HCT116 (cell line): ENCODE results near the gene SDSL. TPM values are rescaled to one million over a fixed set of nuclear protein-coding genes. Genes with fewer than 3 reads are reported as not detected.

Source experiments
- ATAC-seq: fragments of 200-7000 bp; cut with Tn5 transposase; 2 replicates; pipeline ENCODE4 v1.9.1; 2020; ENCODE audit warnings: mild to moderate bottlenecking, moderate library complexity
- BruUV-seq: library from RNA; stranded (reverse); fragments of 400-500 nt; replicated peaks from 2 replicates; lab custom pipeline; 2021; lab: Mats Ljungman, UMichigan
- CTCF ChIA-PET: fragments of 300-600 bp; sonication (Branson Sonifier 250); formaldehyde crosslinking; loops from one replicate; lab custom pipeline; 2021; ENCODE audit warnings: antibody characterized with exemption; lab: Charles Lee
- POLR2A ChIA-PET: fragments of 300-600, 350-600 bp; sonication (Branson Sonifier 250); formaldehyde crosslinking; loops from one replicate; lab custom pipeline; 2021; ENCODE audit warnings: antibody characterized with exemption; lab: Charles Lee
- RAD21 ChIA-PET, 2 experiments: fragments of 300-600 bp; sonication (Branson Sonifier 250); formaldehyde crosslinking; loops; one replicate each; lab custom pipeline; 2023; ENCODE audit warnings: low total read pairs in 2 of 2; ENCODE audit not compliant: uncharacterized antibody in 2 of 2, unreplicated experiment in 2 of 2, low non-redundant PET in 1 of 2; lab: Charles Lee
- DNase-seq: peaks from one replicate; pipeline ENCODE4 v3.0.0-alpha.2; 2010; ENCODE audit warnings: low read depth, low spot score
- H2AFZ ChIP-seq: fragments of 200-600 bp; shearing (Covaris generic), sonication (generic); 2 replicates; pipeline ENCODE4 v1.6.1; 2017; ENCODE audit warnings: low read depth, mixed run types, mixed read lengths, antibody characterized with exemption, low read length; ENCODE audit not compliant: poor library complexity, severe bottlenecking
- H3K27ac ChIP-seq: 2 replicates; pipeline ENCODE4 v1.5.1; 2012; ENCODE audit warnings: low read depth, low read length
- H3K27me3 ChIP-seq: fragments of 200-600 bp; sonication (generic); 2 replicates; pipeline ENCODE4 v1.6.1; 2016; ENCODE audit warnings: mixed run types, low read length, mixed read lengths; ENCODE audit not compliant: insufficient read depth
- H3K36me3 ChIP-seq, 2 experiments: fragments of 200-500 bp in 1 of 2; fragments of 200-600 bp in 1 of 2; sonication (Bioruptor generic) in 1 of 2; sonication (generic) in 1 of 2; 2 replicates each; pipeline versions ENCODE4 v1.5.1 to v1.6.1; 2014 to 2016; ENCODE audit warnings: low read length in 2 of 2, inconsistent platforms in 1 of 2, mixed read lengths in 1 of 2, mixed run types in 1 of 2; ENCODE audit not compliant: insufficient read depth in 2 of 2, control insufficient read depth in 1 of 2
- H3K4me1 ChIP-seq, 2 experiments: fragments of 200-600 bp in 1 of 2; sonication (generic) in 1 of 2; 2 replicates each; pipeline versions ENCODE4 v1.5.1 to v1.6.1; 2012 to 2017; ENCODE audit warnings: low read length in 2 of 2, inconsistent platforms in 1 of 2, mild to moderate bottlenecking in 1 of 2, mixed read lengths in 1 of 2, mixed run types in 1 of 2, moderate library complexity in 1 of 2; ENCODE audit not compliant: insufficient read depth in 2 of 2, control insufficient read depth in 1 of 2
- H3K4me2 ChIP-seq: fragments of 200-600 bp; sonication (generic); 2 replicates; pipeline ENCODE4 v1.6.1; 2017; ENCODE audit warnings: mixed run types, low read length, mixed read lengths
- H3K4me3 ChIP-seq, 2 experiments: fragments of 200-600 bp in 1 of 2; sonication (generic) in 1 of 2; replicated peaks in 1 of 2; 2 replicates each; pipeline ENCODE4 v1.5.1; 2011 to 2016; ENCODE audit warnings: low read length in 2 of 2, control low read depth in 1 of 2, low read depth in 1 of 2, mild to moderate bottlenecking in 1 of 2, mixed read lengths in 1 of 2, mixed run types in 1 of 2
- H3K79me2 ChIP-seq: fragments of 200-600 bp; sonication (generic); 2 replicates; pipeline ENCODE4 v1.6.1; 2017; ENCODE audit warnings: mild to moderate bottlenecking, mixed run types, low read length, moderate library complexity, mixed read lengths; ENCODE audit not compliant: insufficient read depth
- H3K9ac ChIP-seq: fragments of 200-600 bp; sonication (generic); 2 replicates; pipeline ENCODE4 v1.6.1; 2016; ENCODE audit warnings: low read length, mixed read lengths
- H3K9me2 ChIP-seq: fragments of 200-600 bp; sonication (generic), shearing (Covaris generic); 2 replicates; pipeline ENCODE4 v1.6.1; 2017; ENCODE audit warnings: mixed run types, mild to moderate bottlenecking, moderate library complexity; ENCODE audit not compliant: insufficient read depth
- H3K9me3 ChIP-seq, 2 experiments: fragments of 200-500 bp in 1 of 2; fragments of 200-600 bp in 1 of 2; sonication (Bioruptor generic) in 1 of 2; sonication (generic) in 1 of 2; 2 replicates each; pipeline ENCODE4 v1.6.1; 2014 to 2017; ENCODE audit warnings: low read length in 2 of 2, mixed read lengths in 2 of 2, inconsistent platforms in 1 of 2, low read depth in 1 of 2, mild to moderate bottlenecking in 1 of 2, mixed run types in 1 of 2, moderate library complexity in 1 of 2; ENCODE audit not compliant: control insufficient read depth in 1 of 2, insufficient read depth in 1 of 2
- H4K20me1 ChIP-seq: fragments of 200-600 bp; sonication (generic), shearing (Covaris generic); 2 replicates; pipeline ENCODE4 v1.6.1; 2017; ENCODE audit warnings: mixed run types, mild to moderate bottlenecking, moderate library complexity; ENCODE audit not compliant: insufficient read depth
- CBX3 ChIP-seq: IDR thresholded peaks from 2 replicates; pipeline ENCODE4 v1.6.1; 2012; ENCODE audit warnings: low read depth
- CEBPB ChIP-seq: IDR thresholded peaks from 2 replicates; pipeline ENCODE4 v1.6.1; 2012; ENCODE audit warnings: low read depth
- EGR1 ChIP-seq: IDR thresholded peaks from 2 replicates; pipeline ENCODE4 v1.6.1; 2012; ENCODE audit warnings: low read depth
- ELF1 ChIP-seq: IDR thresholded peaks from 2 replicates; pipeline ENCODE4 v1.6.1; 2012; ENCODE audit warnings: low read depth, borderline replicate concordance
- EZH2phosphoT487 ChIP-seq: fragments of 200-600 bp; IDR thresholded peaks from 2 replicates; pipeline ENCODE4 v1.6.1; 2018; ENCODE audit warnings: antibody characterized with exemption, borderline replicate concordance
- POLR2AphosphoS5 ChIP-seq: IDR thresholded peaks from 2 replicates; pipeline ENCODE4 v1.6.1; 2011; ENCODE audit warnings: mild to moderate bottlenecking, low read depth, low read length, moderate library complexity
- RAD21 ChIP-seq: IDR thresholded peaks from 2 replicates; pipeline ENCODE4 v1.6.1; 2012; ENCODE audit warnings: low read depth, mild to moderate bottlenecking
- SIN3A ChIP-seq: IDR thresholded peaks from 2 replicates; pipeline ENCODE4 v1.6.1; 2012; ENCODE audit warnings: low read depth
- SP1 ChIP-seq: IDR thresholded peaks from 2 replicates; pipeline ENCODE4 v1.6.1; 2012; ENCODE audit warnings: low read depth
- TCF7L2 ChIP-seq: IDR thresholded peaks from 2 replicates; pipeline ENCODE4 v1.7.0; 2011; ENCODE audit warnings: borderline replicate concordance, inconsistent platforms; ENCODE audit not compliant: insufficient read depth, insufficient read length; ENCODE audit errors: extremely low read depth
- YY1 ChIP-seq: IDR thresholded peaks from 2 replicates; pipeline ENCODE4 v1.6.1; 2011; ENCODE audit warnings: low read length, low read depth, moderate library complexity, mild to moderate bottlenecking; ENCODE audit not compliant: insufficient replicate concordance; ENCODE audit errors: extremely low read depth
- ZFX ChIP-seq: fragments of 450-650 bp; IDR thresholded peaks from 2 replicates; pipeline ENCODE4 v1.6.1; 2017
- intact Hi-C: fragments of 100-400 bp; cut with micrococcal nuclease; formaldehyde crosslinking; loops from 2 replicates; pipeline ENCODE4 v1.10.0; 2022
- total RNA-seq: library from RNA; stranded (reverse); gene quantifications from one replicate; pipeline ENCODE4 v1.2.1, GENCODE V29; 2021; ENCODE audit not compliant: unreplicated experiment
- TF ChIP-seq, protein P1 (sequence below): IDR thresholded peaks from 2 replicates; pipeline ENCODE4 v1.6.1; 2012; ENCODE audit warnings: low read depth
- TF ChIP-seq, protein P2 (sequence below), 3 experiments: fragments of 200-600 bp in 1 of 3; sonication (generic) in 1 of 3; IDR thresholded peaks in 2 of 3; conservative IDR thresholded peaks in 1 of 3; 2 replicates each; pipeline ENCODE4 v1.5.1; 2012 to 2017; ENCODE audit warnings: low read depth in 2 of 3, low read length in 2 of 3, antibody characterized with exemption in 1 of 3, borderline replicate concordance in 1 of 3, control low read depth in 1 of 3, mild to moderate bottlenecking in 1 of 3, mixed read lengths in 1 of 3, mixed run types in 1 of 3, moderate library complexity in 1 of 3; ENCODE audit not compliant: insufficient read depth in 1 of 3

The SDSL gene
- total RNA-seq, 1 experiment from 2014 or later = 19.1 TPM

DNA sequence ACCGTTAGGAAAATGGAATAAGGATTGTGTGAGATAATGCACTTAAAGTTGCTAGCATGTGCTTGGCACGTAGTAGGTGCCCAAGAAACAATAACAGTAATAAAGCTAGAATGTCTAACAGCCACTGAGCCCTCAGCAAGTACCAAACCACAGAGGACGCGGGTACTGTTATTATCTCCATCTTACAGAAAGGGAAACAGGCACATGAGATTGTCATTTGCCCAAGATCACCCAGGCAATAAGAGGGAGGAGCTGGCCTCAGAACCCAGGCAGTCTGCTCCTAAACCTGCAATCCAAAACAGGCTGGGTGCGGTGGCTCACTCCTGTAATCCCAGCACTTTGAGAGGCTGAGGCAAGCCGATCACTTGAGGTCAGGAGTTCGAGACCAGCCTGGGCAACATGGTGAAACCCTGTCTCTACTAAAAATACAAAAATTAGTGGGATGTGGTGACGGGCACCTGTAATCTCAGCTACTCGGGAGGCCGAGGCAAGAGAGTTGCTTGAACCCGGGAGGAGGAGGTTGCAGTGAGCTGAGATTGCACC, 13.4 kb upstream of the SDSL start:
- TF ChIP-seq EZH2phosphoT487 = no peak
- TF ChIP-seq YY1 = no peak
- TF ChIP-seq SP1 = no peak
- no peak for TF ChIP-seq POLR2AphosphoS5
- no peak for TF ChIP-seq ELF1
- no peak for TF ChIP-seq TCF7L2
- POLR2A ChIA-PET = no interaction called here
- intact Hi-C loops = no loop called here
- H3K9me2 ChIP-seq = no peaks in the 10 kb centered on the region
- no peak overlapping the region for H3K27ac ChIP-seq
- peaks cover 0 to 9% of the 10 kb centered on the region in 2 experiments; a peak in 3 of 4 replicates for H3K4me1 ChIP-seq
- DNase-seq = no peak
- no peaks in the 10 kb centered on the region for H3K36me3 ChIP-seq
- no peak overlapping the region for H3K4me2 ChIP-seq
- no peaks in the 10 kb centered on the region for H3K79me2 ChIP-seq
- no peak overlapping the region for H3K4me3 ChIP-seq
- no peak overlapping the region for H3K9ac ChIP-seq
- RAD21 ChIA-PET = no interaction called here
- no TSS peak for BruUV-seq
- no peaks in the 10 kb centered on the region for H3K9me3 ChIP-seq
- no peaks in the 10 kb centered on the region for H3K27me3 ChIP-seq
- ATAC-seq = no peak
- H4K20me1 ChIP-seq = no peaks in the 10 kb centered on the region
- H2AFZ ChIP-seq = no peak overlapping the region
- CTCF ChIA-PET = interaction anchor here (1.7 kb wide), 1 partner anchor 16 kb away, joined by 9 read pairs; no protein-coding TSS in a partner anchor

DNA sequence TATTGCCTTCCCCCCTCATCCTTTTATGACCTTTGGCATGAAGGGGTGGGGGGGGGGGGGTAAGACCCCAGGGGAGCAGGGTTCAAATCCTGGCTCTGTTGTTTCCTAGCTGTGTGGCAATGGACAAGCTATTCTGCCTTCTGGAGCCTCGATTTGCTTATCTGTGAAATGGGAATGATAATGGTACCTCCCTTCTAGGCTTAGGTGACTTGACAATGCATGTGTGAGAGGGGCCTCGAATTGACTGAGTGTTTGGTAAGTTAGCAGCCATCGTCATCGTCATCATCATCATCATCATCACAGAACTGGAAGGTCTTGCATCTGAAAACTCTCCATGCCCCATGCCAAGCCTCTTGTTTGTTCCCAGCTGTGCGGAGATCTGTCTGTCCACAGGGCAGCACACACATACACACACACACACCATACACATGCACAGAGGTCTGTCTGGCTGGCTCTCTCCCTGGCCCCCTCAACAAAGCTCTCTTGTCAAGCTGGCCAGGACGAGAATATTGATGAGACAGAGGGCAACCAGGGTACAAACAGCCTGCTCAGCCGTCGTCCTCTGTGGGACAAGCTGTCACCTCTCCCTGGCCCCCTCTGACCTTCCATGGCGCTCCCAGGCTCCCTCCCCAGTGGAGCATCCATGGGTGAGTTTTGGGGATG, 12.6 kb upstream of the SDSL start:
- intact Hi-C loops = no loop called here
- ChIA-PET CTCF (no interaction called here), POLR2A (no interaction called here), RAD21 (no interaction called here)
- Histone ChIP-seq H4K20me1 (no peaks in the 10 kb centered on the region), H3K4me1 (peaks cover 0 to 6% of the 10 kb centered on the region in 2 experiments; a peak in 2 of 4 replicates), H3K9me2 (no peaks in the 10 kb centered on the region), H2AFZ (no peak overlapping the region), H3K79me2 (no peaks in the 10 kb centered on the region), H3K4me3 (no peak overlapping the region), H3K9ac (no peak overlapping the region), H3K36me3 (no peaks in the 10 kb centered on the region), H3K27ac (no peak overlapping the region), H3K9me3 (no peaks in the 10 kb centered on the region), H3K4me2 (no peak overlapping the region), H3K27me3 (no peaks in the 10 kb centered on the region)
- DNase-seq (no peak), ATAC-seq (no peak)
- BruUV-seq = no TSS peak
- no peak for TF ChIP-seq YY1
- TF ChIP-seq CEBPB = no peak
- no peak for TF ChIP-seq EGR1
- TF ChIP-seq, protein P1, sequence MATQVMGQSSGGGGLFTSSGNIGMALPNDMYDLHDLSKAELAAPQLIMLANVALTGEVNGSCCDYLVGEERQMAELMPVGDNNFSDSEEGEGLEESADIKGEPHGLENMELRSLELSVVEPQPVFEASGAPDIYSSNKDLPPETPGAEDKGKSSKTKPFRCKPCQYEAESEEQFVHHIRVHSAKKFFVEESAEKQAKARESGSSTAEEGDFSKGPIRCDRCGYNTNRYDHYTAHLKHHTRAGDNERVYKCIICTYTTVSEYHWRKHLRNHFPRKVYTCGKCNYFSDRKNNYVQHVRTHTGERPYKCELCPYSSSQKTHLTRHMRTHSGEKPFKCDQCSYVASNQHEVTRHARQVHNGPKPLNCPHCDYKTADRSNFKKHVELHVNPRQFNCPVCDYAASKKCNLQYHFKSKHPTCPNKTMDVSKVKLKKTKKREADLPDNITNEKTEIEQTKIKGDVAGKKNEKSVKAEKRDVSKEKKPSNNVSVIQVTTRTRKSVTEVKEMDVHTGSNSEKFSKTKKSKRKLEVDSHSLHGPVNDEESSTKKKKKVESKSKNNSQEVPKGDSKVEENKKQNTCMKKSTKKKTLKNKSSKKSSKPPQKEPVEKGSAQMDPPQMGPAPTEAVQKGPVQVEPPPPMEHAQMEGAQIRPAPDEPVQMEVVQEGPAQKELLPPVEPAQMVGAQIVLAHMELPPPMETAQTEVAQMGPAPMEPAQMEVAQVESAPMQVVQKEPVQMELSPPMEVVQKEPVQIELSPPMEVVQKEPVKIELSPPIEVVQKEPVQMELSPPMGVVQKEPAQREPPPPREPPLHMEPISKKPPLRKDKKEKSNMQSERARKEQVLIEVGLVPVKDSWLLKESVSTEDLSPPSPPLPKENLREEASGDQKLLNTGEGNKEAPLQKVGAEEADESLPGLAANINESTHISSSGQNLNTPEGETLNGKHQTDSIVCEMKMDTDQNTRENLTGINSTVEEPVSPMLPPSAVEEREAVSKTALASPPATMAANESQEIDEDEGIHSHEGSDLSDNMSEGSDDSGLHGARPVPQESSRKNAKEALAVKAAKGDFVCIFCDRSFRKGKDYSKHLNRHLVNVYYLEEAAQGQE = no peak
- TF ChIP-seq EZH2phosphoT487 = no peak
- TF ChIP-seq SIN3A = no peak
- TF ChIP-seq, protein P2, sequence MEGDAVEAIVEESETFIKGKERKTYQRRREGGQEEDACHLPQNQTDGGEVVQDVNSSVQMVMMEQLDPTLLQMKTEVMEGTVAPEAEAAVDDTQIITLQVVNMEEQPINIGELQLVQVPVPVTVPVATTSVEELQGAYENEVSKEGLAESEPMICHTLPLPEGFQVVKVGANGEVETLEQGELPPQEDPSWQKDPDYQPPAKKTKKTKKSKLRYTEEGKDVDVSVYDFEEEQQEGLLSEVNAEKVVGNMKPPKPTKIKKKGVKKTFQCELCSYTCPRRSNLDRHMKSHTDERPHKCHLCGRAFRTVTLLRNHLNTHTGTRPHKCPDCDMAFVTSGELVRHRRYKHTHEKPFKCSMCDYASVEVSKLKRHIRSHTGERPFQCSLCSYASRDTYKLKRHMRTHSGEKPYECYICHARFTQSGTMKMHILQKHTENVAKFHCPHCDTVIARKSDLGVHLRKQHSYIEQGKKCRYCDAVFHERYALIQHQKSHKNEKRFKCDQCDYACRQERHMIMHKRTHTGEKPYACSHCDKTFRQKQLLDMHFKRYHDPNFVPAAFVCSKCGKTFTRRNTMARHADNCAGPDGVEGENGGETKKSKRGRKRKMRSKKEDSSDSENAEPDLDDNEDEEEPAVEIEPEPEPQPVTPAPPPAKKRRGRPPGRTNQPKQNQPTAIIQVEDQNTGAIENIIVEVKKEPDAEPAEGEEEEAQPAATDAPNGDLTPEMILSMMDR (IDR thresholded peaks at IDR 0.05 in 2 of 3, conservative IDR thresholded peaks at IDR 0.05 in 1 of 3; ENCODE audit: borderline replicate concordance in 1 of 3, insufficient read depth in 1 of 3, low read depth in 2 of 3, low read length in 2 of 3) = no peak
- TF ChIP-seq RAD21 = no peak
- no peak for TF ChIP-seq CBX3
- TF ChIP-seq TCF7L2 = no peak
- no peak for TF ChIP-seq ZFX
